HG02571 (cell line): ENCODE data around the gene RAB11A.
"Not testable (repeated sequence)": the region's sequence is repeated elsewhere in the genome, so short reads cannot be mapped to it uniquely, and the experiment has no call there.

Source experiments
- ATAC-seq: cut with Tn5 transposase; IDR thresholded peaks from one replicate; pipeline ENCODE4 v1.9.1; 2021; ENCODE audit warnings: mild to moderate bottlenecking, moderate library complexity; ENCODE audit not compliant: unreplicated experiment

The RAB11A gene

DNA sequence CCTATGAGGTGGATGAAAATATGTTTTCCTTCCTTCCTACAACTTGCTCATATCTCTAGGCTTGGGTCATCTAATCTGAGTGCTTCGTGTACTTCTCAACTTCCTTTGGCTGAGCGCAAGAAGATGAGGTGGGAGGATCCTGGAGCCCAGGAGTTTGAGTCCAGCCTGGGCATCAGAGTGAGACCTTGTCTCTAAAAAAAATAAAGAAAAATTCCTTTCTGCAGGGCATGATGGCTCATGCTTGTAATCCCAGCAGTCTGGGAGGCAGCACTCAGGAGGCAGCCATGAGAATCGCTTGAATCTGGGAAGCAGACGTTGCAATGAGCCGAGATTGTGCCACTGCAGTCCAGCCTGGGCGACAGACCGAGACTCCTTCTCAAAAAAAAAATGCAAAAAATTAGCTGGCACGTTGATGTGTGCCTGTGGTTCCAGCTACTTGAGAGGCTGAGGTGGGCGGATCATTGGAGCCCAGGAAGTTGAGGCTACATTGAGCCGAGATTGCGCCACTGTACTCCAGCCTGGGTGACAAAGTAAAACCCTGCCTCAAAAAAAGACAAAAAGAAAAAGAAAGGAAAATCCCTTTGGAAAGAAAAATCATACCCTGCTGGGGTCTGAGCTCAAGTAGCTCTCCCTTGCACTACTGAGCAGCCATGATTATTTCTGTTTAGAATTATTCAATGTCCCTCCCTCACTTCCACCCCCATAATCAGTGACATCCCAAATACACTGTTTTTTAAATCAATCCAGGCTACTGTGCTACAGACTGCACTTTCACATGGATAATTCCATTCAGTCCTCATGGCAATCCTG is 28.0 kb upstream of the RAB11A start:
- no peak for ATAC-seq

- no peak for ATAC-seq
Measured at GRCh38 chr15:65845826-65846519, 23.3 kb upstream of the RAB11A start.

DNA sequence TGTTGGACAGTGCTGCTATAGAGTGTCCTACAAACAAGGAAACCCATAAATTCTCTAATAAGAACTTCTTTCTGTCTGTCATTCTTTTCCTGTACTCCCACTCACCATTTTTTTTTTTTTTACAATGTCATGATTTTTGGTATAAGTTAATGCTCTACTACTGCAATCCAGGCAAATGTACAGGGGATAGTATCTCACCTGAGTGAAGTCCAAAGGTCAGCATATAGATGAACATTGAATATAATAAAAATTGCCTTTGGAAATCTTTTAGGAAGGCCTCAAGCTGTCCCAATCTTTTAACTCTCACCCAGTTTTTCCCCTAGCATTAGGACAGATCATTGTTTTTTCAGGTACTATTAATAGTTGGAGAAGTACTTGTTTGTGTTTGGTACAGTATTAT is 21.3 kb upstream of the RAB11A start:
- ATAC-seq, result no peak

DNA sequence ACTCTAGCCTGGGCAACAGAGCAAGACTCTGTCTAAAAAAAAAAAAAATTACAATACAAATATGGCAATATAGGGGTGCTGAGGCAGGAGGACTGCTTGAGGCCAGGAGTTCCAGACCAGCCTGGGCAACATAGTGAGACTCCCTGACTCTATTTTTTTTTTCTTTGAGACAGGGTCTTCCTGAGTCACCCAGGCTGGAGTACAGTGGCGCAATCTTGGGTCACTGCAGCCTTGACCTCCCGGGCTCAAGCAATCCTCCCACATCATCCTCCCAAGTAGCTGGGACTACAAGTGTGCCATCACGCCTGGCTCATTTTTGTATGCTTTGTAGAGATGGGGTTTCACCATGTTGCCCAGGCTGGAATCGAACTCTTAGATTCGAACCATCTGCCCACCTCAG is 17.3 kb upstream of the RAB11A start:
- ATAC-seq, result no peak

GRCh38 chr15:65856821-65857455 is 12.4 kb upstream of the RAB11A start:
- ATAC-seq, result no peak

GRCh38 chr15:65857718-65858402 is 11.4 kb upstream of the RAB11A start:
- ATAC-seq, result no peak

- no peak for ATAC-seq
Measured at GRCh38 chr15:65862682-65863081, 6.6 kb upstream of the RAB11A start.

GRCh38 chr15:65863106-65863505 is 6.2 kb upstream of the RAB11A start:
- ATAC-seq, result no peak

DNA sequence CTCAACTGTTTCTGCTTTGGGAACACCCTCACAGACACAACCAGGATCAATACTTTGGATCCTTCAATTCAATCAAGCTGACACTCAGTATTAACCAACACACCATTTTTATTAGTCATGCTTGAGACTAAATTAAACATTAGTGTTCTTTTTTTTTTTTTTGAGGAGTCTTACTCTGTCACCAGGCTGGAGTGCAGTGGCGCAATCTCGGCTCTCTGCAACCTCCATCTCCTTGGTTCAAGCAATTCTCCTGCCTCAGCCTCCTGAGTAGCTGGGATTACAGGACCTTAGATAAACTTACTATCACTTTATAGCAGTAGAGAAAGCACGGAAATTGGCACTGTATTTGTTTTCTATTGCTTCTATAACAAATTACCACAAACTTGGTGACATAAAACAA is 2.0 kb upstream of the RAB11A start:
- ATAC-seq, result no peak

- ATAC-seq, result not testable (repeated sequence)
Measured at GRCh38 chr15:65867933-65868332, 1.4 kb upstream of the RAB11A start.

- ATAC-seq, result no peak
Measured at GRCh38 chr15:65868546-65869125, 655 bp upstream of the RAB11A start.

GRCh38 chr15:65869954-65870871 is 922 bp downstream of the RAB11A start:
- ATAC-seq, result peak; percentile 2

- ATAC-seq, result no peak
Measured at GRCh38 chr15:65870889-65871533, 1.7 kb downstream of the RAB11A start.

DNA sequence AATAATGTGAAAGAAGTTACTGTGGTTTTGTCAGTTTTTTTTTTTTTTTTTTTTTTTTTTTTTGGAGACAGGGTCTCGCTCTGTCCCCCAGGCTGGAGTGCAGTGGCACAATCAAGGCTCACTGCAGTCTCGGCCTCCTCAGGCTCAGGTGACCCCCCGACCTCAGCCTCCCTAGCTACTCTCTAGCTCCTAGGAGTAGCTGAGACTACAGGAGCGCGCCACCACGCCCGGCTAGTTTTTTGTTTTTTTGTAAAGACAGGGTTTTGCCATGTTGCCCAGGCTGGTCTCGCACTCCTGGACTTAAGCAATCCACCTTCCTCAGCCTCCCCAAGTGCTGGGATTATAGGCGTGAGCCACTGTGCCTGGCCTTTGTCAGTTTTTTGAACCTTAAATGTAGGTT is 2.6 kb downstream of the RAB11A start:
- ATAC-seq, result not testable (repeated sequence)

- ATAC-seq, result not testable (repeated sequence)
Measured at GRCh38 chr15:65872596-65872995, 3.3 kb downstream of the RAB11A start.

DNA sequence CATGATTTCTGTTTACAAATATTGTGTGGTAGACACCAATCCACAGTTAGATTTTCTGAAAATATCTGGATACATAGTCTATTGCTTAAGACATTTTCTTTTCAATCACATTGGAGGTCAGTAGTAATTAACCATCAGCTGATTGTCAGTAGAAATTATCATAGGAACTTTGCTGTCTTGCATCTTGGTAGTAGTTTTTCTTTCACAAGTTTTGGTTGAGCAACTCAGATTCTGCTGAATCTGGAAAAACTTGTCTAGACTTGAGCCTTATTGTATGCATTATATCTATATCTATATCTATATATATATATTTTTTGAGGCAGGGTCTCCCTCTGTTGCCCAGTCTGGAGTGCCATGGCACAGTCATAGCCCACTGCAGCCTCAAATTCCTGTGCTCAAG is 4.0 kb downstream of the RAB11A start:
- no peak for ATAC-seq

- ATAC-seq, result no peak
Measured at GRCh38 chr15:65875458-65875857, 6.2 kb downstream of the RAB11A start.

DNA sequence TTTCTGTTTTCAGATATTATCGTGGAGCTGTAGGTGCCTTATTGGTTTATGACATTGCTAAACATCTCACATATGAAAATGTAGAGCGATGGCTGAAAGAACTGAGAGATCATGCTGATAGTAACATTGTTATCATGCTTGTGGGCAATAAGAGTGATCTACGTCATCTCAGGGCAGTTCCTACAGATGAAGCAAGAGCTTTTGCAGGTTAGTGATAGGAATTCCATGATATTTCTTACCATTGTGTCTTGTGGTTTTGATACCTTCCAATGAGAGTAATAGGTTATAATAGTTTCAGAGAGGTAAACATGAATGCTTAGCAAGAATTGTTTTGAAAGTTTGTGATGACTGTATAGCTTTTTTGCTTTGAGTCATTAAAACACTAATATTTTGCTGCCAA is 8.5 kb downstream of the RAB11A start:
- ATAC-seq, result no peak

DNA sequence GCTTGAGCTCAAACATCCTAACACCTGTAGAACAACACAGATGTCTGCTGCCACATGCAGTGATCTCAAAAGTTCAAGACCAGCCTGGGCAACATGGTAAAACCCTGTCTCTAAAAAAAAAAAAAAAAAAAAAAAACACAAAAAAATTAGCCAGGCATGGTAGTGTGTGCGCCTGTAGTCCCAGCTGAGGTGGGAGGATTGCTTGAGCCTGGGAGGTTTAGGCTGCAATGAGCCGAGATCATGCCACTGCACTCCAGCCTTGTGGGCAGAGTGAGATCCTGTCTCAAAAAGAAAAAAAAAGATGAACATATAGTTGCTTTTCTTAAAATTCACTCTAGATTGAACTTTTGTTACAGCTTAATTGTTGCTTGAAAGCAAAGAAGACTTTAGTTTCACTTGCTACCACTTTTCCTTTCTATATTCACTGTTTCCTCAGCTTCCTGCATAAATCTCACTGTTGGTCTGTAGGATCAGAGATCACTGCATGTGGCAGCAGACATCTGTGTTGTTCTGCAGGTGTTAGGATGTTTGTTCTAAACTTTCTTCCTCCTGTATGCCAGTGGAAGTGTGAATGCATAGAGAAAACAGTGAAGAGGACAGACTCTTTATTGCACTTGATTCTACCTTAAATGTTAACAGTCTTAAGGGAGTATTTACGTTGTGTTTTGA is 12.6 kb downstream of the RAB11A start:
- no peak for ATAC-seq
